Measurements from ENCODE around the gene RARB. TPM values are rescaled to one million over a fixed set of nuclear protein-coding genes. Genes with fewer than 3 reads are reported as not detected.

Gene RARB
- total and polyA plus RNA-seq, 5 donors from 2014 or later = 0.12 to 0.20 TPM; not detected in 3

DNA sequence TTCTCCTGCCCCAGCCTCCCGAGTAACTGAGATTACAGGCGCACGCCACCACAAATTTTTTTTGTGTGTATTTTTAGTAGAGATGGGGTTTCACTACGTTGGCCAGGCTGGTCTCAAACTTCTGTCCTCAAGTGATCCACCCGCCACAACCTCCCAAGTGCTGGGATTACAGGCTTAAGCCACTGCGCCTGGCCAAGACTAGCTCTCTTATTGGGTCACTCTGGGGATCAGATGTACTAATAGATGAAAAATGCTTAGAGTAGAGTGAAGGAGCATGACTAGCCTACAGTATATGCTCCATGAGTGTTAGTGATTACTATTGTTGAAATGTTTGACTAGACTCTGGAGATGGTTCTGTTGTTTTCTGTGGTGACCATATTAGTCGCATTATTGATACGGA, 21.8 kb downstream of the RARB start:
- H3K36me3 ChIP-seq (ENCODE audit: control insufficient read depth, insufficient read depth, low read length) = no peaks in the 10 kb centered on the region
- H3K4me1 Mint-ChIP-seq = peaks cover 0 to 1% (median 0%) of the 10 kb centered on the region in 4 donors
- peaks cover 0 to 3% (median 0%) of the 10 kb centered on the region in 7 donors for H3K9me3 Mint-ChIP-seq
- no peak overlapping the region for H3K27ac ChIP-seq (ENCODE audit: insufficient read depth, low read length, poor library complexity, severe bottlenecking)
- H3K4me3 ChIP-seq (ENCODE audit: low read depth, low read length) = no peak overlapping the region
- no peaks in the 10 kb centered on the region for H3K27me3 Mint-ChIP-seq
- H3K27me3 ChIP-seq (ENCODE audit: control insufficient read depth, insufficient read depth, low read length) = no peaks in the 10 kb centered on the region
- no peak overlapping the region for H3K27ac Mint-ChIP-seq
- H3K4me1 ChIP-seq (ENCODE audit: control insufficient read depth, insufficient read depth, low read length, poor library complexity, severe bottlenecking) = no peaks in the 10 kb centered on the region
- H3K9me3 ChIP-seq (ENCODE audit: control insufficient read depth in 2 of 2, low read length in 2 of 2) = no peaks in the 10 kb centered on the region
- no peaks in the 10 kb centered on the region for H3K36me3 Mint-ChIP-seq
- ATAC-seq (ENCODE audit: low read depth in 2 of 2) = no peak
- no peak overlapping the region for H3K4me3 Mint-ChIP-seq
- DNase-seq = no peak

- Histone ChIP-seq H3K27me3 (ENCODE audit: control insufficient read depth, insufficient read depth, low read length) (no peaks in the 10 kb centered on the region), H3K36me3 (ENCODE audit: control insufficient read depth, insufficient read depth, low read length) (no peaks in the 10 kb centered on the region), H3K4me1 (ENCODE audit: control insufficient read depth, insufficient read depth, low read length, poor library complexity, severe bottlenecking) (no peaks in the 10 kb centered on the region), H3K4me3 (ENCODE audit: low read depth, low read length) (no peak overlapping the region), H3K9me3 (ENCODE audit: control insufficient read depth in 2 of 2, low read length in 2 of 2) (no peaks in the 10 kb centered on the region), H3K27ac (ENCODE audit: insufficient read depth, low read length, poor library complexity, severe bottlenecking) (no peak overlapping the region)
- peak overlapping the region in 1 of 3 donors; percentile 32 for H3K27ac Mint-ChIP-seq
- DNase-seq (no peak), ATAC-seq (ENCODE audit: low read depth in 2 of 2) (no peak)
- no peaks in the 10 kb centered on the region for H3K36me3 Mint-ChIP-seq
- no peaks in the 10 kb centered on the region for H3K27me3 Mint-ChIP-seq
- peaks cover 0 to 1% (median 0%) of the 10 kb centered on the region in 4 donors for H3K4me1 Mint-ChIP-seq
- H3K9me3 Mint-ChIP-seq = peaks cover 0 to 3% (median 0%) of the 10 kb centered on the region in 7 donors
- H3K4me3 Mint-ChIP-seq = no peak overlapping the region
These were observed 24.1 kb downstream of the RARB start for GRCh38 chr3:25452192-25452591.

DNA sequence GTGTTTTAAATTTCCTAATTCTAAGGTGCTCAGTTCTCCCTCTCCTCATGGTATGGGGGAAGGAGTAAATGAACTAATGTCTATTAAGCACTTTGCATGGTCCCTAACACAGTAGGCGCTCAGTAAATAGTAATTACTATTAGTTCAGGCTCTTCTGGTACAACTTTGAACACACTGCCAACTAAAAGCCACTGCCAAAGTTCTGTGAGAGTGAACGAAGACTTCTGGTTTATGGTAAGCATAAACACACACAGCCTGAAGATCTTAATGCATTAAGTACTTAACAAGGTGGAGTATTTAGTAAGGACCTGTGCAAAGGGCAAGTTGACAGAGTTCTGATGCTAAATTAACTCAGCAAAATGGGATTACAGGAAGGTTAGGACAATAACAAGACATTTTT, 24.7 kb downstream of the RARB start:
- H3K36me3 Mint-ChIP-seq = no peaks in the 10 kb centered on the region
- H3K27me3 Mint-ChIP-seq = no peaks in the 10 kb centered on the region
- no peak for ATAC-seq (ENCODE audit: low read depth in 2 of 2)
- no peaks in the 10 kb centered on the region for H3K36me3 ChIP-seq (ENCODE audit: control insufficient read depth, insufficient read depth, low read length)
- no peak for DNase-seq
- H3K9me3 Mint-ChIP-seq = peaks cover 0 to 1% (median 0%) of the 10 kb centered on the region in 7 donors
- H3K4me3 Mint-ChIP-seq = no peak overlapping the region
- no peaks in the 10 kb centered on the region for H3K4me1 ChIP-seq (ENCODE audit: control insufficient read depth, insufficient read depth, low read length, poor library complexity, severe bottlenecking)
- H3K9me3 ChIP-seq (ENCODE audit: control insufficient read depth in 2 of 2, low read length in 2 of 2) = no peaks in the 10 kb centered on the region
- no peak overlapping the region for H3K27ac ChIP-seq (ENCODE audit: insufficient read depth, low read length, poor library complexity, severe bottlenecking)
- H3K4me3 ChIP-seq (ENCODE audit: low read depth, low read length) = no peak overlapping the region
- H3K27ac Mint-ChIP-seq = no peak overlapping the region
- H3K27me3 ChIP-seq (ENCODE audit: control insufficient read depth, insufficient read depth, low read length) = no peaks in the 10 kb centered on the region
- H3K4me1 Mint-ChIP-seq = peaks cover 0 to 1% (median 0%) of the 10 kb centered on the region in 4 donors

DNA sequence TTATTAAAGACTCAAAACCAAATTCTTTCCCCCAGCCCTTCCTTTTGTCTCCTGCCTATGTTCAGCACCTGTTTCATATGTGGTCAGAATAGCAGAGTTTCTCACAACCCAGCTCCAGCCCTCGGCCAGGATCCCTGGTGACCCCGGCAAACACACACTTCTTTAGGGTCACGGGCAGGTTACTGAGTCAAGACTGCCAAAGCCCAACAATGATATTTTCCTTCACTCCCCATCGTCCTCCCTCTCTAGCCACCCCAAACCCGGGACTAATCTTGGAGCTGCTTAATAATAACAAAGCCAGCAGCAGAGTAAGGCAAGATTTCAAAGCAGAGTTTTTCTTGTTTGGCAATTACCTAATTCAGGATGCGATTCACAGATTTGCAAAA, 25.5 kb downstream of the RARB start:
- no peak overlapping the region for H3K27ac Mint-ChIP-seq
- DNase-seq (no peak), ATAC-seq (ENCODE audit: low read depth in 2 of 2) (no peak)
- H3K36me3 ChIP-seq (ENCODE audit: control insufficient read depth, insufficient read depth, low read length) = no peaks in the 10 kb centered on the region
- H3K36me3 Mint-ChIP-seq = no peaks in the 10 kb centered on the region
- no peaks in the 10 kb centered on the region for H3K9me3 Mint-ChIP-seq
- no peak overlapping the region for H3K4me3 ChIP-seq (ENCODE audit: low read depth, low read length)
- H3K27ac ChIP-seq (ENCODE audit: insufficient read depth, low read length, poor library complexity, severe bottlenecking) = no peak overlapping the region
- H3K27me3 ChIP-seq (ENCODE audit: control insufficient read depth, insufficient read depth, low read length) = no peaks in the 10 kb centered on the region
- H3K9me3 ChIP-seq (ENCODE audit: control insufficient read depth in 2 of 2, low read length in 2 of 2) = no peaks in the 10 kb centered on the region
- H3K27me3 Mint-ChIP-seq = no peaks in the 10 kb centered on the region
- H3K4me1 Mint-ChIP-seq = peaks cover 0 to 1% (median 0%) of the 10 kb centered on the region in 4 donors
- H3K4me3 Mint-ChIP-seq = no peak overlapping the region
- H3K4me1 ChIP-seq (ENCODE audit: control insufficient read depth, insufficient read depth, low read length, poor library complexity, severe bottlenecking) = no peaks in the 10 kb centered on the region

DNA sequence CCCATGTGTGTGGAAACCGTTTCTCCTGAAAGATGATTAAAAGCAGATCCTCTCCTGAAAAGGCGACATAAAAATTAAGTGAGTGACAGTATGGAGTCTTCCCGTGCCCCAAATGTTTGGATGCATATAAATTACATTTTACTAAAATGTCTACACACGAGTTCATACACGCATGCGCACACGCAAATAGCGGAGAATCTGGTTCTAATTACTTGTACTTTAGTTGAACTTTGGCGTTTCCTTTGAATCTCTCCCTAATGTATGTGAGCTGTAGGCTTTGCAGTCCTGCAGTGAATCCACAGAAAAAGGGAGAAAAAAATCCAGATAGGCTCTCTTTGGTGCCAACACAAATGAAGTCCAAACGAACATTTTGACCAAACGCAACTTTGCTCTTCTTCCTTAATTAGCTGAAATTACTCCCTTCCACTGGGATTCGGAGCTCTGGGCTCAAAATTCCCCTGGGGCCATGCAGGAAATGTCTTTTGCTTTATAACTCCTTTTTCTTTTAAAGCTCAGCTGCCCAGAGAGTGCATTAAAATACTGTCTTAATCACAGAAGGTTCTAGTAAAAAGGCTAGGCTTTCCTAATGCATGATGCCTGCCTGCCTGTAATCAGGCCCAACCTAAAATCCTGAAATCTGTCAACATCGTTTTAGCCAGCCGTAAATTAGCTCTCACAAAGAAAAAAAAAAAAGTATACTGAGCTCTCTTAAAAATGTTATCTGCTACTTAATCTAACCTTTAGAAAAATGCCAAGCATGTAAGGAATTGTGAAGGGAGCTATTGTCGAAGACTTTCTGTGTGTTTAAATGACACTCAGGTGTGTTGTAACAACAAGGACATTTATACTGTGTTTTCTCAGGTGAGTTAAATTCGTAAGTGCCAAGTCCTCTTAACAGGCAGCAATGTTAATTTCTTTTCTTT, 26.2 kb downstream of the RARB start:
- no peak overlapping the region for H3K27ac Mint-ChIP-seq
- H3K9me3 Mint-ChIP-seq = peaks cover 0 to under 1% (median 0%) of the 10 kb centered on the region in 7 donors
- ATAC-seq (ENCODE audit: low read depth in 2 of 2) = no peak
- H3K36me3 Mint-ChIP-seq = no peaks in the 10 kb centered on the region
- H3K4me3 Mint-ChIP-seq = no peak overlapping the region
- peaks cover 0 to 1% (median 0%) of the 10 kb centered on the region in 4 donors for H3K4me1 Mint-ChIP-seq
- Histone ChIP-seq H3K27ac (ENCODE audit: insufficient read depth, low read length, poor library complexity, severe bottlenecking) (no peak overlapping the region), H3K4me3 (ENCODE audit: low read depth, low read length) (no peak overlapping the region), H3K27me3 (ENCODE audit: control insufficient read depth, insufficient read depth, low read length) (no peaks in the 10 kb centered on the region), H3K4me1 (ENCODE audit: control insufficient read depth, insufficient read depth, low read length, poor library complexity, severe bottlenecking) (no peaks in the 10 kb centered on the region), H3K36me3 (ENCODE audit: control insufficient read depth, insufficient read depth, low read length) (no peaks in the 10 kb centered on the region), H3K9me3 (ENCODE audit: control insufficient read depth in 2 of 2, low read length in 2 of 2) (no peaks in the 10 kb centered on the region)
- no peaks in the 10 kb centered on the region for H3K27me3 Mint-ChIP-seq
- no peak for DNase-seq

DNA sequence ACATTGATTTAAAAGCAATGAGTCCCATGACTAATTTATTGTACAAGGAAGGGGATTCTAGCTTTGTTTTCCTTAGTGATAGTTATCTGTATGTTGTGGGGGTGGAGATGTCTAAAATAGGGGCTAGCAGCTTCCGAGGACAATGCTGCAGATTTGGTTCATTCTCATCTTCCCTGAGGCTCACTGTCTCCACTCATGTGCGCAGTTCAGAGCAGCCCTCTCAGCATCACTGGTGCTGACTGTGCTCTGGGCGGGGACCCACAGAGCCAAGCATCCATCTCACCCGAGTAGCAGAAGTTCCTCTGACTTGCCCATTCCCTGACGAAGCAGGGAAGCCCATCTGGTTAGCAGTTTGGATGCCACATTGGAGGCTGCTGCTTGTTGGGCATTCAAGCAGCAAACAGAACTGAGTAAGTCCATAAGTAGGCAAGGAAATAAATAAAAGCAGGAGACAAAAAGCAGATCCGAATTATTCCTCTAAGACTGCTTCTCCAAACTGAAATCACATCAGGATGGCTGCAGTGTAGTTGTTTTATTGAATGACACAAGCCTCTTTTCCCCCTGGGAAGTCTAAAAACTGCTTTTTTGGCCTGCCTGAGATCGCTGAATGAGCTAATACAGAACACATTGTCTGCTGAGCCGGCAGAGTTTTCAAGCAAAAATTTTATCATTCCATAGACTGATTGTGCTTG, 27.5 kb downstream of the RARB start:
- no peaks in the 10 kb centered on the region for H3K4me1 ChIP-seq (ENCODE audit: control insufficient read depth, insufficient read depth, low read length, poor library complexity, severe bottlenecking)
- Mint-ChIP-seq H3K4me1 (peaks cover 0 to 1% (median 0%) of the 10 kb centered on the region in 4 donors), H3K9me3 (peaks cover 0 to 2% (median 0%) of the 10 kb centered on the region in 7 donors), H3K36me3 (no peaks in the 10 kb centered on the region), H3K27me3 (no peaks in the 10 kb centered on the region), H3K27ac (no peak overlapping the region), H3K4me3 (no peak overlapping the region)
- no peak for DNase-seq
- no peak for ATAC-seq (ENCODE audit: low read depth in 2 of 2)
- no peaks in the 10 kb centered on the region for H3K27me3 ChIP-seq (ENCODE audit: control insufficient read depth, insufficient read depth, low read length)
- H3K36me3 ChIP-seq (ENCODE audit: control insufficient read depth, insufficient read depth, low read length) = no peaks in the 10 kb centered on the region
- H3K4me3 ChIP-seq (ENCODE audit: low read depth, low read length) = no peak overlapping the region
- no peaks in the 10 kb centered on the region for H3K9me3 ChIP-seq (ENCODE audit: control insufficient read depth in 2 of 2, low read length in 2 of 2)
- no peak overlapping the region for H3K27ac ChIP-seq (ENCODE audit: insufficient read depth, low read length, poor library complexity, severe bottlenecking)

- Mint-ChIP-seq H3K9me3 (peaks cover 0 to 2% (median 0%) of the 10 kb centered on the region in 7 donors), H3K27ac (no peak overlapping the region), H3K36me3 (no peaks in the 10 kb centered on the region), H3K4me1 (peaks cover 0 to 1% (median 0%) of the 10 kb centered on the region in 4 donors), H3K27me3 (no peaks in the 10 kb centered on the region), H3K4me3 (no peak overlapping the region)
- no peaks in the 10 kb centered on the region for H3K9me3 ChIP-seq (ENCODE audit: control insufficient read depth in 2 of 2, low read length in 2 of 2)
- H3K27ac ChIP-seq (ENCODE audit: insufficient read depth, low read length, poor library complexity, severe bottlenecking) = no peak overlapping the region
- DNase-seq = no peak
- H3K4me1 ChIP-seq (ENCODE audit: control insufficient read depth, insufficient read depth, low read length, poor library complexity, severe bottlenecking) = no peaks in the 10 kb centered on the region
- no peak overlapping the region for H3K4me3 ChIP-seq (ENCODE audit: low read depth, low read length)
- no peaks in the 10 kb centered on the region for H3K27me3 ChIP-seq (ENCODE audit: control insufficient read depth, insufficient read depth, low read length)
- H3K36me3 ChIP-seq (ENCODE audit: control insufficient read depth, insufficient read depth, low read length) = no peaks in the 10 kb centered on the region
- no peak for ATAC-seq (ENCODE audit: low read depth in 2 of 2)
These were observed 28.9 kb downstream of the RARB start for GRCh38 chr3:25456723-25457670.

All from CD4-positive, CD25-positive, alpha-beta regulatory T cell (primary cell).